H1 (cell line): ENCODE results near the gene SLIT3.

ENCODE experiments used
- EGR1 ChIP-seq: IDR thresholded peaks from 2 replicates; pipeline ENCODE4 v1.6.1; 2011; ENCODE audit warnings: low read depth, low read length, borderline replicate concordance
- EZH2 ChIP-seq: fragments of 200-600 bp; sonication (generic); IDR thresholded peaks from 2 replicates; pipeline ENCODE4 v1.7.1; 2012; ENCODE audit warnings: low read depth, mild to moderate bottlenecking, moderate library complexity, low read length, inconsistent platforms; ENCODE audit not compliant: severe bottlenecking
- POLR2A ChIP-seq, 2 experiments: IDR thresholded peaks; 1 replicate in 1 of 2; 2 replicates in 1 of 2; pipeline ENCODE4 v1.6.1; 2011; ENCODE audit warnings: low read depth in 2 of 2, low read length in 2 of 2, mild to moderate bottlenecking in 2 of 2; ENCODE audit errors: control extremely low read depth in 1 of 2
- POLR2AphosphoS5 ChIP-seq: IDR thresholded peaks from 2 replicates; pipeline ENCODE4 v1.6.1; 2011; ENCODE audit warnings: low read depth, low read length
- TAF7 ChIP-seq: optimal IDR thresholded peaks from 2 replicates; pipeline ENCODE3; 2011; ENCODE audit warnings: low read depth, mild to moderate bottlenecking, inconsistent platforms, low read length, moderate library complexity, borderline replicate concordance
- ZNF274 ChIP-seq: IDR thresholded peaks from 2 replicates; pipeline ENCODE4 v1.7.0; 2012; ENCODE audit warnings: low read length, borderline replicate concordance; ENCODE audit errors: extremely low read depth
- TF ChIP-seq, protein P1 (sequence below): IDR thresholded peaks from 2 replicates; pipeline ENCODE4 v1.6.1; 2011; ENCODE audit warnings: low read length, improper control_type of control experiment
- TF ChIP-seq, protein P2 (sequence below), 3 experiments: IDR thresholded peaks; 1 replicate in 2 of 3; 2 replicates in 1 of 3; pipeline versions ENCODE4 v1.5.1 to v1.6.1; 2011; ENCODE audit warnings: low read length in 3 of 3, mild to moderate bottlenecking in 3 of 3, inconsistent platforms in 2 of 3, low read depth in 1 of 3, moderate library complexity in 1 of 3; ENCODE audit not compliant: insufficient read depth in 1 of 3; ENCODE audit errors: control extremely low read depth in 1 of 3

GRCh38 chr5:168869615-168870227 is 431.2 kb downstream of the SLIT3 start:
- TF ChIP-seq POLR2A (IDR thresholded peaks at IDR 0.05; ENCODE audit: control extremely low read depth in 1 of 2, low read depth in 2 of 2, low read length in 2 of 2) (no peak), ZNF274 (no peak), POLR2AphosphoS5 (no peak), EGR1 (no peak), TAF7 (no peak), EZH2 (no peak)
- TF ChIP-seq, protein P1, sequence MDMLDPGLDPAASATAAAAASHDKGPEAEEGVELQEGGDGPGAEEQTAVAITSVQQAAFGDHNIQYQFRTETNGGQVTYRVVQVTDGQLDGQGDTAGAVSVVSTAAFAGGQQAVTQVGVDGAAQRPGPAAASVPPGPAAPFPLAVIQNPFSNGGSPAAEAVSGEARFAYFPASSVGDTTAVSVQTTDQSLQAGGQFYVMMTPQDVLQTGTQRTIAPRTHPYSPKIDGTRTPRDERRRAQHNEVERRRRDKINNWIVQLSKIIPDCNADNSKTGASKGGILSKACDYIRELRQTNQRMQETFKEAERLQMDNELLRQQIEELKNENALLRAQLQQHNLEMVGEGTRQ = no peak
- TF ChIP-seq, protein P2, sequence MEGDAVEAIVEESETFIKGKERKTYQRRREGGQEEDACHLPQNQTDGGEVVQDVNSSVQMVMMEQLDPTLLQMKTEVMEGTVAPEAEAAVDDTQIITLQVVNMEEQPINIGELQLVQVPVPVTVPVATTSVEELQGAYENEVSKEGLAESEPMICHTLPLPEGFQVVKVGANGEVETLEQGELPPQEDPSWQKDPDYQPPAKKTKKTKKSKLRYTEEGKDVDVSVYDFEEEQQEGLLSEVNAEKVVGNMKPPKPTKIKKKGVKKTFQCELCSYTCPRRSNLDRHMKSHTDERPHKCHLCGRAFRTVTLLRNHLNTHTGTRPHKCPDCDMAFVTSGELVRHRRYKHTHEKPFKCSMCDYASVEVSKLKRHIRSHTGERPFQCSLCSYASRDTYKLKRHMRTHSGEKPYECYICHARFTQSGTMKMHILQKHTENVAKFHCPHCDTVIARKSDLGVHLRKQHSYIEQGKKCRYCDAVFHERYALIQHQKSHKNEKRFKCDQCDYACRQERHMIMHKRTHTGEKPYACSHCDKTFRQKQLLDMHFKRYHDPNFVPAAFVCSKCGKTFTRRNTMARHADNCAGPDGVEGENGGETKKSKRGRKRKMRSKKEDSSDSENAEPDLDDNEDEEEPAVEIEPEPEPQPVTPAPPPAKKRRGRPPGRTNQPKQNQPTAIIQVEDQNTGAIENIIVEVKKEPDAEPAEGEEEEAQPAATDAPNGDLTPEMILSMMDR (IDR thresholded peaks at IDR 0.05; ENCODE audit: control extremely low read depth in 1 of 3, insufficient read depth in 1 of 3, low read depth in 1 of 3, low read length in 3 of 3) = no peak
